GM21447 (cell line): ENCODE results near the gene PIK3AP1.
"Not testable (repeated sequence)": the region's sequence is repeated elsewhere in the genome, so short reads cannot be mapped to it uniquely, and the experiment has no call there.

ENCODE experiments used
- ATAC-seq: cut with Tn5 transposase; IDR thresholded peaks from one replicate; pipeline ENCODE4 v1.9.1; 2021; ENCODE audit not compliant: unreplicated experiment

Gene PIK3AP1

GRCh38 chr10:96720422-96721206 lies at the start of gene PIK3AP1:
TSS of gene PIK3AP1 (minus strand) at chr10:96720514. CDS start at chr10:96720394, 120 bp downstream.
- peak; percentile 47 for ATAC-seq

GRCh38 chr10:96768136-96768535 lies 47.8 kb upstream of the PIK3AP1 start:
- ATAC-seq, result no peak

DNA sequence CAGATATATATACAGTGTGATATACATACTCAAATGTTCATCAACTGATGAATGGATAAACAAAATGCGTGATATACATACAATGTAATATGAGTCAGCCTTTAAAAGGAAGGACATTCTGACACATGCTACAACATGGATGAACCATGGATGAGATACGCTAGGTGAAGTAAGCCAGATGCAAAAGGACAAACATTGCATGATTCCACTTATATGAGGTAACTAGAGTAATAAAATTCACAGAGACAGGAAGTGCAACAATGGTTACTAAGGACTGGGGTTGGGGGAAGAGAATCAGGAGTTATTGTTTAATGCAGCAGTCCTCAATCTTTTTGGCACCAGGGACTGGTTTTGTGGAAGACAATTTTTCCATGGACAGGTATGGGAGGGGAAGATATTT lies 47.3 kb upstream of the PIK3AP1 start:
- ATAC-seq, result no peak

DNA sequence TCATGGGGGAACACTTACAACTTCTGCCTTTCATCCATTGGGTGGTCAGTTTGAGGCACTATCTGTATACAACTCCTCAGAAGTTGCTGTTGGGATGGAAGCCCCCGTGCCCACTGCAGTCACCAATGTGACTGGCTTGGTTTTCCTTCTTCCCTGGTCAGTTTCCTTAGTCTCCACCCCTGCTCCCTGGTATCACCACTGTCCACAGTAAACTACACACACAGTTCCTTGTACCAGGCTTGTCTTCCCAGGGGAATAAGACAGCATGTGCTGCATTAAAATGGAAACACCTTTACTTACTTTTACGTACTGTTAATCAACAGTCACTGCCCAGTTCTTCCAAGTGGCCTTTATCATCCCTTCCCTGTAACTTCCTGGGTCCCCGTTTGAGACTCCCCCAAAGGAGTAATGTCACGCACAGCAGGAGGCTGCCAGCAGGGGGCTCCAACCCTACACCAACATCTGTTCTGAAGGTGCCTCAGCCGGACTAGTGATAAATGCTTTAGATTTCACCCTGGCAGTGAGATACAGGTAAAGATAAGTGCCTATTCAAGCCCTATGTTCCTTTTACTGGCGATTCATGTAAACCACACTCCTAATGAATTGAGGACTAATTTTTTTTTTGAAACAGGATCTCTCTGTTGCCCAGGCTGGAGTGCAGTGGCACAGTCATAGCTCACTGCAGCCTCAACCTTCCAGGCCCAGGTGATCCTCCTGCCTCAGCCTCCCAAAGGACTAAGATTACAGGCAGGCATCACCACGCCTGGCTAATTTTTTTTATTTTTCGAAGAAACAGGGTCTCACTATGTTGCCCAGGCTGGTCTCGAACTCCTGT lies 45.3 kb upstream of the PIK3AP1 start:
- ATAC-seq, result no peak

DNA sequence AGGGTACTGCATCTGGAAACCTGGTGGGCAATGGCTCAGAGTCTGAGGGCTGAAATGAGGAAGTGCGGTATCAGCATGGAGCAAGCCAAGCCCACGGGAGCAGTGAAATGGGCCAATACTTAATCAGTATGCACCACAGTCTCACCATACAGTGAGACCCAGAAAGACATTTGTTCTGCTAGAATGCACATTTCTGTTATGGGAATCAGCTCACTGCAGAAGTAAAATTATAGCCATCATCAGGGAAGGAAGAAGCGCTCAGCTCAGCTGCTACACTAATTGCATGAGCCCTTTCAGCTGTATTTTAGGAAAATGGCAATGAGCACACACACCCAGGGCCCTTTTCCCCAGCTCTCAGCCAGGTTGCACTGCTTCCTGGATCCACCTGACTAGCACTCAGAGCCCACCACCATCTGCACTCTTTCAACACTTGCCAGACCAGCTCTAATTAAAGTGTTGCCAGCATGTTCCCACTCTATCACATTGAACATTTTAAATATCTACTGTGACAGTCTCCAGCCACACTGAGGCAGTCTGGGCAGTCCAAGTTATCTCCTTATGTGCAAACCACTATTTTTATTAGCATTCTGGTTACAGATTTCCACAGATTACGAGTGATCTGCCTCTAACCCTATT lies 44.2 kb upstream of the PIK3AP1 start:
- ATAC-seq, result no peak

DNA sequence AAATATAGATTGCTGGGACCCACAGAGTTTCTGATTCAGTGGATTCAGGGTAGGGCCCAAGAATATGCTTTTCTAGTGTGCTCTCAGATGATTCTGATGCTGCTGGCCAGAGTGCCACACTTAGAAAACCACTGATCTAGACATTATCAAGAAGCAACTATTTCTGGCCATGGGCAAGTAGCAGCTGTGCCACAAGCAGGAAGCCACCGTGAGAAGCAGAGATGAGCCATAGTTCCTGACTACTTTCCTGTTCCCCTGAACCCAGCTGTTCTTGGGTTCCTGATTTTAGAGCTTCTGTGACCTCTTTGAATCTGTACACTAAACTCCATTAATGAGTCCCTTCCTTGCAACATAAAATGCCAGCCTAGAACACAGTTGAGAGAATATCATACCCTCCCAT lies 38.1 kb upstream of the PIK3AP1 start:
- ATAC-seq, result peak; percentile 92

DNA sequence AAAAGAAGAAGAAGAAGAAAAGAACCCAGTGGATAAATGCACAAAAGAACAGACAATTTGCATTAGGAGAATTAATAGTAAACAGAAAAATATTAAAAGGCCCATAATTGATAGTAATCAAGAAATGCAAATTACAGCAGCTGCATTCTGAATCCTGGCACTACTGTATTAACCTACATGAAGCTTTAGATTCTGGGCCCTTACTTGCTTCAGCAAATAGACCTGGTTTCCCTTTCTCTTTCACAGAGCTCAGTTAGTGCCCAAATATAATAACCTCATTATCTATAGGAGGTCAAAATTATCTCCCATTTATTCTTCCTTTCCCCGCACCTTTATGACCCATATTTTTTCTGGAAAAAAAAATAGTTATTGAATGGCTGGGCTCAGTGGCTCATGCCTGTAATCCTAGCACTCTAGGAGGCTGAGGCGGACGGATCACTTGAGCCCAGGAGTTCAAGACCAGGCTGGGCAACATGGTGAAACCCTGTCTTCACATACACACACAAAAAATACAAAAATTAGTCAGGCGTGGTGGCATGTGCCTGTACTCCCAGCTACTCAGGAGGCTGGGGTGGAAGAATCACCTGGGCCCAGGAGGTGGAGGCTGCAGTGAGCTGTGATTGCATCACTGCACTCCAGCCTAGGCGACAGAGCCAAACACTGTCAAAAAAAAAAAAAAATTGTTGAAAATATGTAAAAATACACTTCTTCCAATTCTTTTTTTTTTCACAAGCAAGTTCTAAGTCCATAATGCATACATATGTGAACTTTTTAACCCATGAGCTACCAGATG lies 36.0 kb upstream of the PIK3AP1 start:
- ATAC-seq, result no peak

DNA sequence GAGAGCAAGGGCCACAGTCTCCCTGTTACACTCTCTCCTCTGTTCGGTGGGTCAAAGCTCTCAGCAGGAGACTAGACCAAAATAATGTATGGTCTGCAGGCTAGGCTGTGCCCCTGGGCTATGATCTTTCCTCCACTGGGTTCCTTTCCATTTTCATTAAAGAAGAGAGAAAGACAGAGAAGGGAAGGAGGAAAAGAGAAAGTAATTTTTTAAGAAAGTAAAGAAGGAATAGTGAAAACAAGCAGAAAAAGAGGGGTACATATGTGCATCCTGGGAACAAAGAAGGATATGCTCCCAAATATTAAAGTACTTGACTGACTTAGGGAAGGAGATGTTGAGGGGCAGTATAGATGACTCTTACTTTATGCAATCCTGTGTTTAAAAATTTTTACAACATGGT lies 33.6 kb upstream of the PIK3AP1 start:
- no peak for ATAC-seq

- ATAC-seq, result no peak
These were observed 32.1 kb upstream of the PIK3AP1 start for GRCh38 chr10:96752375-96752774.

DNA sequence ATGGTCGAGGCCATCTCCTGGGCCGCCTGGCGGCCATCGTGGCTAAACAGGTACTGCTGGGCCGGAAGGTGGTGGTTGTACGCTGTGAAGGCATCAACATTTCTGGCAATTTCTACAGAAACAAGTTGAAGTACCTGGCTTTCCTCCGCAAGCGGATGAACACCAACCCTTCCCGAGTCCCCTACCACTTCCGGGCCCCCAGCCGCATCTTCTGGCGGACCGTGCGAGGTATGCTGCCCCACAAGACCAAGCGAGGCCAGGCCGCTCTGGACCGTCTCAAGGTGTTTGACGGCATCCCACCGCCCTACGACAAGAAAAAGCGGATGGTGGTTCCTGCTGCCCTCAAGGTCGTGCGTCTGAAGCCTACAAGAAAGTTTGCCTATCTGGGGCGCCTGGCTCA lies 30.0 kb upstream of the PIK3AP1 start:
- ATAC-seq, result not testable (repeated sequence)

DNA sequence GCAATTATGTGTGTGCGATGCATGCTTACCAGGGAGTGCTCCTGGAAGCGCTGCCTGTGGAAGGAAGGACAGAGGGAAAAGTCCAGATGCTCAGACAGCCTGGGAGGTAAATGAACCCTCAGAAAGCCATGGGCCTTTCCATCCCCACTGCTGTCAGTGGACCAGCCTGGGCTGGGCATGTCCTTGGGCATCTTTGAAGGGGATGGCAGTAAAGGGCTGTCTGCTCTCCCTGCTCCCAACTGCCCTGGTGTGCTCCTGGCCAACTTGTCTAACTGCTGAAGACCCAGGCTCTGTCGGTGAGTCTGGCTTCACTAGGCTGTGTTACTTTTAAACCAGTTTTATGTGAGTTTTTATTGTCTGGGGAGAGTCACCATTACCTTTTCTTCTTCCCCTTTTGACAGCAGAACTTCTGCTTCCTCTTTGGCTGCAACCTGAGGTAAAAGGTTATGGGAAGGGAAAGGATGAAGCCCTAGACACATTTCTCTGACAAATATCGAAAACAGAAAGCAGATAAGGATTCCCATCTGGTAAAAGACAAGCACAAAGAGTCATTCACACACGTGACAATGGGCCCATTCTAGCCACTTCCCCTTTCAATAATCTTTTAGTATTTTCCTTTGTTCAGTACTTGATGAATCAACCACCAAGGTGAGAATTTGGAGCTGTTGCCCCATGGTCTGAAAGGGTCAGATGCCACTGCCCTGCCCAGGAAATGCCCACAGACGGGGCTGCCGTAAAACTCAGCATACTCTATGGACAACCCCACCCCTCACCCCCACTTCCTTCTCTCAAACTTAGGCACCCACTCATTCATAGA lies 27.6 kb upstream of the PIK3AP1 start:
- ATAC-seq, result peak; percentile 88

- no peak for ATAC-seq
These were observed 26.2 kb upstream of the PIK3AP1 start for GRCh38 chr10:96746503-96746902.

DNA sequence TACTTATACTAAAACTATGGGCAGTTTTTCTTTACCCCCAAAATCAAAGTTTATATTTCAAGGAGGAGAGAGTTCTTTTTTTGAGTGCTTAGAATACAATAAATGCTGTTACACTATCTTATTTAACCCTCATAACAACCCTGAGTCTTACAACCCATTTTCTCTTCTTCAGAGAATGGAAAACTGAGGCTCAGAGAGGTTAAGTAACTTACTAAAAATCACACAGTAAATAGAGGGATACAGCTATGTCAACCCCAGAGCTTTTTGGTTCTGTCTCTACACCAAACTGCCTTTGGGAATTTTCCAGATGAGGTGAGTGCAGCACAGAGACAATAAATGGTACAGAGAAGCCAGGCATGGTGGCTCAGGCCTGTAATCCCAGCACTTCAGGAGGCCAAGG lies 25.6 kb upstream of the PIK3AP1 start:
- no peak for ATAC-seq

DNA sequence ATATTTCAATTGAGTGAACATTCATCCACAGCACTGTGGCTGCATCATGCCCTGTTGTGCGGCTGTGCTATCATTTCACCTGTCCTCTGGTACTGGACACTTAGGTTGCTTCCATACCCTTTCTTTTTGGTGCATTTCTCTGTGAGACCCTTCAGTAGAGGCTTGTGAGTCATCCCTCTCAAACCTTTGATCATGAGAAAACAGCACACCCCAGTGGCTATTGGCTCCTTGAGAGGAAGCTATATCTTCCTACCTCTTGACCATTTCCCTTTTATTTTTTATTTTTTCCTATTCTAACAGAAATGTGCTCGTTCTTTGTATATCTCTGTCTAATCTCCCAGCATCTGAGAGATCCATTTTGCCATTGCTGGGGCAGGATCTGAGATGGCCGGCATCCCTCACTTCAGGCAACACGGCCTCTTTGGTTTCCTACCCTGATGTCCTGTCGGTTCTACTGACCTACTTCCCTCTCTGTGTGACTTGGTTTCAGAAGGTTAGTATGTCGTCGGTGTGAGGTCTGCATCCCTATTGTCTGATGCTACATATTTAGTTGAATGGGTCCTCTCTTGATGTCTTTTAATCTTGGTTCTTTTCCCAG lies 23.8 kb upstream of the PIK3AP1 start:
- no peak for ATAC-seq

GRCh38 chr10:96741557-96741956 lies 21.2 kb upstream of the PIK3AP1 start:
- not testable (repeated sequence) for ATAC-seq

DNA sequence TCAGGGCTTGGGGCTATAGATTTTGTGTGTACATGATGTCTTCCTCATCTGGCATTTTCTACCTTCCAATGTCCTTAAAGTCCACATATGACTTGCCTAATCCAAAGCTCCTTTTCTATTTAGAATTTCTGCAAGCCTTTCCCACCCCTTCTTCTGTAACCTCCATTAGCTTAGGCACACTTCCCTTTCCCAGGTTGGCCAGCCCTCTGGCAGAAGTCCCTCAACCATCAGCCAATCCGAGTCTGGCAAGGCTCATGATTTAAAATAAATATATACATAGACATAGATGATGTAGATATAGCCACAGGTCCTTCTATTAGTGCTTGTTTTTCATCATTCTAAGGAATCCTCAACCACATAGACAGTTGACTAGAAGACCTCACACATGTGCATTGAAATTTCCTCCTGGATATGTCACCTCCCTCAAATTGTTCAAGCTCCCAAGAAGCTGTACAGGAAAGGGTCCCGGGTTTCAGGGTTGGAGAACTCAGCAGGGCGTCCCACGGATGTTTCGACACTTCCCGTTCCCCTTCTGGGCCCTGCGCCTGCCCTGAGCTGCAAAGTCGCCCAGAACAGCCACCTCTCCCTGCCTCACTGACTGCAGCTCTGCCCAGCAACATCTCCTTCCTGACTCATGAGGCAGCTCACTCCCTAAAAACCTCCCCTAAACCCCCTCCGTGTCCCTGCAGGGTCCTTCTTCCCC lies 20.4 kb upstream of the PIK3AP1 start:
- no peak for ATAC-seq

- ATAC-seq, result no peak
These were observed 19.8 kb upstream of the PIK3AP1 start for GRCh38 chr10:96740141-96740540.

GRCh38 chr10:96737307-96737902 lies 17.1 kb upstream of the PIK3AP1 start:
- not testable (repeated sequence) for ATAC-seq

DNA sequence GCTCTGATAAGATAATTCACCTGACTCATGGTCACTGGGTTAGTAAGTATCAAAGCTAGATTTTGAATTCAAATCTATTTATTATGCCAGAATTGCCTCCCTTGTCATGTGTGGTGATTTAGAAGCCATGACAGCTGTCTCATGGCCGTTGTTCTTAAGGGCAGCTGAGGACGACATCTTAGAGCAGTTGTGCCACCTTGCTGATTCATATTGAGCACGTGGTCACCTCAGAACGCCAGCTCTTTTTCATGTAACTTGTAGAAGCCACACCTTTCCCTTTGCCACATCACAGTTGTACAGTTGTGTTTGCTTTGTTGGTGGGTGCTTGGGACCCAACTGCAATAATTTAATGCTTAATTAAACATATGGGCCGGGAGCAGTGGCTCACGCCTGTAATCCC lies 4.3 kb upstream of the PIK3AP1 start:
- no peak for ATAC-seq
